Measurements from ENCODE around the gene MYH7.
"Not testable (repeated sequence)": the region's sequence is repeated elsewhere in the genome, so short reads cannot be mapped to it uniquely, and the experiment has no call there.

The MYH7 gene

DNA sequence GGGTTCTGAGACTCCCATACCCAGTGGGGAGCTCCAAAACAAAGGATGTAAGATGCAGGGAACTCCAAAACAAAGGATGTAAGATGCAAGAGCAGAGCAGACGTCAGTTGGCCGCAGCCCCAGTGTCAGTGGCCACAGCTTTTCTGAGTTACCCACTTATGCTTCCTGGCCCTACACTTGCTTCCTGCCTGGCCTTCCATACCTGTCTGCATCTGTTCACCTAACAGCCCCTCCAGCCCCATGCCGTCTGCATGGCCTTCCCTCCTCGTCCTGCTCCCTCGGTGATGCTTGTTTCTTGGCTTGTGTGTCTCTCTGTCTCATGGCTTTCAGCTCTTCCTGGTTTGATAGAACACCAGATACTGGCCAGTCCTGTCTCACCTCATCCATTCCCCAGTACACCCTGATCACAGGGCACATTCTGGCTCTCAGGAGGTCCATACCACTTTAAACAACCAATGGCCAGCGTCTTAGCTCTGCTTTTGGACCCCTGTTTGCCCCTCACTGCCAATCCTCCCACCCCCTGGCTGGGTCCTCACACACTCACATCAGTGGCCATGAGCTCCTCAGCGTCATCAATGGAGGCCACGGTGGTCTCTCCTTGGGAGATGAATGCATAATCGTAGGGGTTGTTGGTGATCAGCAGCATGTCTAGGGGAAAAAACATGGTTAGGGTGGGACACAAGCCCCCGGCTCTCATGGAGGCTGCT is 5.3 kb downstream of the MYH7 start:
- no peak for DNase-seq

GRCh38 chr14:23428686-23429495 is 6.6 kb downstream of the MYH7 start:
- no peak for DNase-seq

GRCh38 chr14:23425798-23426197 is 9.7 kb downstream of the MYH7 start:
- not testable (repeated sequence) for DNase-seq

DNA sequence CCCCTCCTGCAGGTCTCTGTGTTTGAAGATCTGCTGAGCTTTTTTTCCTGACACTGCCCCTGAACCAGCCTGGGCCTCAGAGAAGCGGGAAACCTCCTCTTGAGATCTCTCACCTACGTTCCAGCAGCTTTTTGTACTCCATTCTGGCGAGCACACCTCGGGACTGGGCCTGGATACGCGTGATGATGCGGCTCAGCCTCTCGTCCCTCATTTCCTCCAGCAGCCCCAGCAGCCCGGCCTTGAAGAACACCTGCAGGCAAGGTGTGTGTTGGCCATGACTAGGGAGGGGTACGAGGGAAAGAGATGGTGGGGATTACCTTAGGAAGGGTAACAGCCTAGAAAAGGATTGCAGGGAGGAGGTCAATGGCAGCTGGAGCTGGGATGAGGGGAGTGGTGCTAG is 10.3 kb downstream of the MYH7 start:
- no peak for DNase-seq

- DNase-seq = no peak
Measured at GRCh38 chr14:23423657-23424056, 11.8 kb downstream of the MYH7 start.

- DNase-seq = no peak
Measured at GRCh38 chr14:23421594-23421993, 13.9 kb downstream of the MYH7 start.

DNA sequence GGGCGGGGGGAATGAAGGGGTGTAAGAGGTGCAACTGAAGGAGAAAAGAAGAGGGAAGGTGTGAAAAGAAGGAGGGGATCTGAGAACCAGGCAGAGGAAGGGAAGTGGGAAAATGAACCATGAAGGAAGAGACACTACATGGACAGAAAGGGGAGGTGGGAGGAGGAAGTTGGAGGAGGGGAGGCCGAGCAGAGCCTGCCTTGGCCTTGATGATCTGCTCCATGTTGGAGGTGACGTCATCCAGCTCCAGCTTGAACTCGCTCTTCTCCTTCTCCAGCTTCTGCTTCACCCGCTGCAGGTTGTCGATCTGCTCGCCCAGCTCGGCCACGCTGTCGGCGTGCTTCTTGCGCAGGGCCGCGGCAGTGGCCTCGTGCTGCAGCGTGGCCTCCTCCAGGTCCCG is 15.8 kb downstream of the MYH7 start:
- DNase-seq = not testable (repeated sequence)

DNA sequence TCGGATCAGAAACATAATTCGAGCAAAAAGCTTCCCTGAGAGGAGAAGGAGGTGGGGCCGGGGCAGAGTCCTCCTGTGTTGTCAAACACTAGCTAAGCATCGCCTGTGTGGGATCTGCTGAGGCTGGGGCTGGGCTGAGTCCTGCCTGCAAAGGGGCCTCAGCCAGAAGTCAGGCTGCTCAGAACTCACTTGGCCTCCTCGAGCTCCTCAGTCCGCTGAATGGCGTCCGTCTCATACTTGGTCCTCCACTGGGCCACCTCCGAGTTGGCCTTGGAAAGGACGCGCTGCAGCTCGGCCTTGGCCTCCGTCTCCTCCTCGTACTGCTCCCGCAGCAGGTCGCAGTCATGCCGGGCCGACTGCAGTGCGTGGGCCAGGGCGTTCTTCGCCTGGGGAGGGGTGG is 17.4 kb downstream of the MYH7 start:
- no peak for DNase-seq

GRCh38 chr14:23417269-23417668 is 18.2 kb downstream of the MYH7 start:
- not testable (repeated sequence) for DNase-seq

DNA sequence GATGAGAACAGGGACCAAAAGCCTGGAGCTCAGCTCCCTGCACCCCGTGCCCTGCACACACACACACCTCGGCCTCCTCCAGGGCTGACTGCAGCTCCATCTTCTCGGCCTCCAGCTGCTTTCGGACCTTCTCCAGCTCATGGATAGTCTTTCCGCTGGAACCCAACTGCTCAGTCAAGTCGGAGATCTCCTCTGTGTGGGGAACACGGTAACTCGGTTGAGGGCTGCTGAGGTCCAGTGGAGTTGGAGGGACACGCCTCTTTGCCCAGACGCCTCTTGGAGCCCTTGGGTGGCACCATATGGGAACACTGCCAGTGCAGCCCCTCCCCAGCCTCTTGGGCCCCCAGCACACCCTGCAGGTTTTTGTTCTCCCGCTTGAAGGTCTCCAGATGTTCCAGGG is 18.7 kb downstream of the MYH7 start:
- DNase-seq = no peak

DNA sequence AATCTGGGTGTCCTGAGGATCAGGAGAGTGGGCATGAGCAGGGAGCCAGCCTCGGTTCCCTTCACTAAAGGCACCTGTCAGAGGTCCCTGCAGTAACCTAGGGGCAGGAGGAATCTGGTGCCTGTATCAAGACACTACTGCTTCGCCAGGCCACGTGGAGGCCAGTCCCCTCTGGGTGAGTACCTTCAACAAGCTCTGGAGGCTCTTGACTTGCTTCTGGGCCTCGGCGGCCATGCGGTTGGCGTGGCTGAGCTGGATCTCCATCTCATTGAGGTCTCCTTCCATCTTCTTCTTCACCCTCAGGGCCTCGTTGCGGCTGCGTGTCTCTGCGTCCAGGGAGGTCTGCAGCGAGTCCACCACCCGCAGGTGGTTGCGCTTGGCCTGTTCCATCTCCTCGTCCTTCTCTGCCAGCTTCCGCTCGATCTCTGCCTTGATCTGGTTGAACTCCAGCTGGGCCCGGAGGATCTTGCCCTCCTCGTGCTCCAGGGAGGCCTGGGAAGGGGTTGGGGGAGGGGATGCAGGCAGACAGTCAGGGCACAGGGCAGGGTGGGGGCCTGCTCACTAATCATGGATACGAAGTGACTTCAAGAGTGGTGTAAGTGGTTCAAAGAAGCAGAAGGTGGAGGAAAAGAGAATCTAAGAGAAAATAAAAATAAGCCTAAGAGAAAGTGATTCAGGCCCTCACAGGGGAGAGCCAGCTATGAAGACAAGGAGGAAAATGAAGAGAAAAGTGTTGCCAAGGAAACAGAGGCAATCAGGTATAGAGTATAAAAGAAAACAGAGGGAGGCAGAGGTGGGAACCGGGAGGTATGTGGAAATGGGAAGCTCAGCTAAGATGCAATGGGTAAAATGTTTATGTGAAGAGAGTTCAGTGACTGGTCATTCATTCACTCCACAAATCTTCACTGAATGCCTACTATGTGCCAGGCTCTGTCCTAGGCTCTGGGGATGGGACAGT is 19.4 kb downstream of the MYH7 start:
- DNase-seq = no peak

DNA sequence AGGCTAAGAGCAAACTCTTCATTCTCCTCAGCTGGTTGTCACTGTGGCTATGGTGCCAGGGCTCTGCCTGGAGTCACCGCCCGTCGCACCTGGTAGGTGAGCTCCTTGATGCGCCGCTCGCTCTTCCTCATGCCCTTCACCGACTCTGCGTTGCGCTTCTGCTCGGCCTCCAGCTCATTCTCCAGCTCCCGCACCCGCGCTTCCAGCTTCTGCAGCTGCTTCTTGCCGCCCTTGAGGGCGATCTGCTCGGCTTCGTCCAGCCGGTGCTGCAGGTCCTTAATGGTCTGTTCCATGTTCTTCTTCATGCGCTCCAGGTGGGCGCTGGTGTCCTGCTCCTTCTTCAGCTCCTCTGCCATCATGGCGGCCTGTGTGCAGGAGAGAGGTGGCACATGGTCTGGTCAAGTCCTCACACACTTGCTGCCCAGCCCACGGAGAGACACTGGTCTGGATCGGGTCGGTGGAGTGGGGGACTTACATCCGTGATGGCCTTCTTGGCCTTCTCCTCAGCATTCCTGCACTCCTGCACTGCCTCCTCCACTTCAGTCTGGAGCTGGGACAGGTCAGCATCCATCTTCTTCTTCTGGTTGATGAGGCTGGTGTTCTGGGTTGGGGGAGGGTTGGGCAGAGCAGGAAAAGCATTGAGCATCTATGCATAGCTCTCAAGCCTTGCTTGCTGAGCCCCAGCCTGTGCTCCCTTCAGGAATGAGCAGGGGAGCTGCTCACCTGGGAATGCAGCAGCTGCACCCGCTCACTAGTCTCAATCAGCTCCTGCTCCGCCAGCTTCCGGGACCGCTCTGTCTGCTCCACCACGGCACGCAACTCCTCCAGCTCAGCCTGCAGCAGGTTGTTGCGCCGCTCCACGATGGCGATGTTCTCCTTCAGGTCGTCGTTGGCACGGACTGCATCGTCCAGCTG is 20.3 kb downstream of the MYH7 start:
- no peak for DNase-seq

DNA sequence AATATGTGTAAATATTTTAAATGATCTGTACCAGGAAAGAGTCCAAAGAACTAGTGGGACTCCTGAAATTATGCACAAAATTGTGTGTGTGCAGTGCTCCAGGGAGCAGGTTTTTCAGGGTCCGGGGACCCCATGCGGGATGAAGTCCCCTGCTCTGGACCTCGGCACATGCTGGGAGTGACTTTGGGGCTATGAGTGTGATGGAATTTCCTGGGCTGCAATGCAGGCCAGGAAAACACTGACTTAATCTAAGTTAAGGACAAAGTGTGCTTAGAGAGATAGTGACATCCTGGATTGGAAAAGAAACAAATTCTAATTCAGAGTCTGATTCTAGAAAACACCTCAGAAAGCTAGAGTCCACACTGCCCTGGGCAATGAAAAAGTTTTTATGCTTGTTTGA is 21.2 kb downstream of the MYH7 start:
- no peak for DNase-seq

- DNase-seq = no peak
Measured at GRCh38 chr14:23413681-23414080, 21.8 kb downstream of the MYH7 start.

- DNase-seq = no peak
Measured at GRCh38 chr14:23411563-23412525, 23.6 kb downstream of the MYH7 start.

DNA sequence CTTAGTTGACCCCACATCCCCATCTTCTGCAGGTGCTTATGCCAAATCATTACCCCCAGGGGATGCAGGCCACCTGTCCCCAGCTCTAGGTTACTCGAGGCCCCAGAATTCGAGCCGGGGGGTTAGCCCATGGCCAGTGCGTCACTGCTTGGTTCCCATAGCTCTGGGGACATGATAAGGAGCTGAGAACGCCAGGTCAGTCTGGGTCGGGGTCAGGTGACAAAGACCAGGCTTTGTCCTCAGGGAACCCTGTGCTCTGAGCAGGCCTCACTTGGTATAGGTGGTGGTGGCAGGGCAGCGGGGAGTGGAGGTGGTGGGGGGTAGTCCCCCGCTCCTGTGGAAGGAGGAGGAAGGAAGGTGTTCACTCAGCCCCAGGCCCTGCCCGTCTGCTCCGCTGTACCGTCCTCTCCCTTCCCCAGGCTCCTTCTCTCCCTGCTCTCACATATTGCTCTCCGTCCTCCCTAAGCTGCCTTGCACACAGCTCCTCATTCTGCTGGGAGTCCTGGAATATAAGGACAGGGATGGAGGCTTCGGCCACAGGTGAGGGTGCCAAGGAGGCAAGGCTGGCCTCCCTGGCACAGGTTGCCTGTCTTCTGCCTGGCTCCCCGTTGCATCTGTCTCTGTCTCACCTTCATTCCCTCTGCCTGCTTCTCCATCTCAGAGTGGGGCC is 25.4 kb downstream of the MYH7 start:
- DNase-seq = no peak

DNA sequence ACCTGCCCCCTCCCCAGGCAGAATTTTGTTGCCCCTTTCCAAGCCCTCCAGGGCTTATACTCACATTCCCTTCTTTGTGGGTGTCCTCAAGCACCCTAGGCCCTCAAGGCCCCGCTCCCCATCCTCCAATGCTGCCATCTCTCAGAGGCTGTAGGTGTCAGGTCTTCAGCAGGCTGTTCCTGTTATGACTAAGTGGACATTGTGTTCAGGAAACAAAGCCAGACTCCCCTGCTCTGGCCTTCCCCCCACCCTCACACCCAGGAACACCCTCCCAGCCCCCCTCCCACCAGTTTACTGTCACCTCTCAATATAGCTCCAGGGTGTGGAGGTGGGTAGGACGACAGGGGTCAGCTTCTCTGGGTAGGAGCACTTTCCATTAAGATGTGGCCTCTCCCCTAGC is 26.0 kb downstream of the MYH7 start:
- no peak for DNase-seq

GRCh38 chr14:23408307-23408630 is 27.2 kb downstream of the MYH7 start:
- DNase-seq = no peak

DNA sequence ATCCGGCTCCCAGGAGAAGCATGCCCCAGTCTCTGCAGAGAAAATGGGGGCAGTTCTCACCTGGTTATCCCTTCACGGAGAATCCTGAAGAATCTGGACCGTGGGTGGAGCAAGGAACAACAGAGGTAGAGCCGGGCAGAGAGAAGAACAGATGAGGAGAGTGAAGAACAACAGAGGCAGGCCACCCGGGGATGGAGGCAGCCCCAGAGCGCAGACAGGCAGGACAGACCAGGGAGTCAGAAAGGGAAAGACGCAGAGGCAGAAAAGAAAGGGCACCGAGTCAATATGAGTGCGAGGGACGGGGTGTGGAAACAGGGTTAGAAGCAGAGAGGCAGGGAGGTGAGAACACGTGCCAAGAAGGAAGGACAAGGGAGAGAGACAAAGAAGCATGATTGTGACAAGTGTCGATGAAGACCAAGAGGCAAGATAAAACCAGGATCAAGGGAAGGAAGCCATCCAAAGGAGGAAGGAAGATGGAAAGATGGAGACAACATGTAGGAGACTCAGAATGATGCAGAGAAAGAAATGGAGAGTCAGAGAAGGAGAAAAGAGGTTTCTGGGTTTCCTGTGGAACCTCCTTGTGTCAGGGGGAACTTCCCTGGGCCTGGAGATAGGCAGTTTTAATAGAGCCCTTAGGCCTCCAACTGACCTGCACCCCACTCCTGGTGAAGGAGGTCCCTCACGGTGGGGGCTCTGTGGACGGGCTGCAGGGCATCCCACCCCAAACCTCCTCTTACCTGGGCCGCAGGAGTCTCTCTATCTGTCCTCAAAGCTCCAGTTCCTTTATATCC is 27.7 kb downstream of the MYH7 start, which contains the start of gene MYH6:
MYH6 (minus strand) TSS at position 758 of the 791 bp plus-strand sequence. CDS start 1,050 bp downstream, outside the sequence.
- DNase-seq = no peak

Measured in CD4-positive, alpha-beta T cell treated with Interleukin-12 subunit alpha and Interleukin-12 subunit beta, for 1 hour (primary cell).